K562 (cell line): ENCODE measurements around the gene GZF1. TPM values are rescaled to one million over a fixed set of nuclear protein-coding genes. Genes with fewer than 3 reads are reported as not detected.
A peak's percentile ranks its signal among the peaks of the same experiment; 100 is the strongest.

Source experiments
- ILK ChIP-seq: fragments of 450-650 bp; IDR thresholded peaks from 2 replicates; pipeline ENCODE4 v1.6.1; 2016; ENCODE audit warnings: missing genetic modification characterization, low read depth, mild to moderate bottlenecking, missing compliant biosample characterization, moderate library complexity, borderline replicate concordance
- PPARD ChIP-seq: fragments of 250-450 bp; sonication (Bioruptor Pico); IDR thresholded peaks from 2 replicates; pipeline ENCODE4 v1.8.0; 2022; ENCODE audit warnings: inconsistent platforms, mild to moderate bottlenecking, moderate library complexity
- SRSF1 ChIP-seq: fragments of 200-400 bp; formaldehyde crosslinking; IDR thresholded peaks from 2 replicates; pipeline ENCODE4 v1.6.1; 2017; ENCODE audit warnings: mild to moderate bottlenecking, low read depth, low read length, moderate library complexity
- ZFPM2 ChIP-seq: fragments of 250-450 bp; sonication (Bioruptor Pico); IDR thresholded peaks from 2 replicates; pipeline ENCODE4 v1.5.1; 2022; ENCODE audit warnings: mild to moderate bottlenecking
- ZNF121 ChIP-seq: sonication (generic); formaldehyde crosslinking; conservative IDR thresholded peaks from 2 replicates; pipeline ENCODE4 v1.8.0; 2022; ENCODE audit warnings: missing genetic modification reagents
- polyA plus RNA-seq, 8 experiments: library from polyadenylated mRNA; depleted of rRNA in 4 of 8; stranded (reverse) in 5 of 8; unstranded in 3 of 8; fragments of >200 nt; fragmentation: Nextera tagmentation in 2 of 8; fragmentation: Illumina TruSeq in 1 of 8; extraction: Ambion mirVana in 2 of 8; extraction: Trizol in 1 of 8; gene quantifications; 2 replicates each; pipeline versions ENCODE4 v1.2.1 to v1.2.3, GENCODE V29; 2011 to 2014; ENCODE audit warnings: inconsistent platforms in 1 of 8, missing spikeins in 1 of 8
- total RNA-seq, 7 experiments: library from RNA; depleted of rRNA in 6 of 7; stranded (reverse); fragments of >200 nt in 6 of 7; fragmentation: Illumina TruSeq in 2 of 7; extraction: Trizol in 2 of 7; gene quantifications; 2 replicates each; pipeline versions ENCODE4 v1.2.1 to v1.2.3, GENCODE V29; 2011 to 2021; ENCODE audit warnings: low replicate concordance in 1 of 7
- TF ChIP-seq, protein P1 (sequence below): fragments of 150-350 bp; IDR thresholded peaks from 2 replicates; pipeline ENCODE4 v1.6.1; 2014; ENCODE audit warnings: low read depth, mild to moderate bottlenecking, low read length, borderline replicate concordance
- TF ChIP-seq, protein P2 (sequence below), 2 experiments: fragments of 450-650 bp; IDR thresholded peaks; 2 replicates each; pipeline ENCODE4 v1.6.1; 2016; ENCODE audit warnings: mild to moderate bottlenecking in 2 of 2, borderline replicate concordance in 1 of 2, low read depth in 1 of 2, moderate library complexity in 1 of 2
- TF ChIP-seq, protein P3 (sequence below): fragments of 450-650 bp; IDR thresholded peaks from 2 replicates; pipeline ENCODE4 v1.7.1; 2018; ENCODE audit warnings: mild to moderate bottlenecking, low read depth; ENCODE audit not compliant: partially characterized antibody
- TF ChIP-seq, protein P4 (sequence below), 2 experiments: fragments of 450-650 bp in 1 of 2; sonication (generic) in 1 of 2; formaldehyde crosslinking in 1 of 2; IDR thresholded peaks in 1 of 2; conservative IDR thresholded peaks in 1 of 2; 2 replicates each; pipeline versions ENCODE4 v1.6.1 to v1.8.1; 2016 to 2023; ENCODE audit warnings: mild to moderate bottlenecking in 2 of 2, moderate library complexity in 2 of 2, inconsistent platforms in 1 of 2, missing genetic modification reagents in 1 of 2

GZF1 gene
- total and polyA plus RNA-seq, 9 of the 15 experiments (the other 6 are each of a cell fraction or from before 2014, with no cell fraction given) = 1.2 to 15.7 (median 7.4) TPM

DNA sequence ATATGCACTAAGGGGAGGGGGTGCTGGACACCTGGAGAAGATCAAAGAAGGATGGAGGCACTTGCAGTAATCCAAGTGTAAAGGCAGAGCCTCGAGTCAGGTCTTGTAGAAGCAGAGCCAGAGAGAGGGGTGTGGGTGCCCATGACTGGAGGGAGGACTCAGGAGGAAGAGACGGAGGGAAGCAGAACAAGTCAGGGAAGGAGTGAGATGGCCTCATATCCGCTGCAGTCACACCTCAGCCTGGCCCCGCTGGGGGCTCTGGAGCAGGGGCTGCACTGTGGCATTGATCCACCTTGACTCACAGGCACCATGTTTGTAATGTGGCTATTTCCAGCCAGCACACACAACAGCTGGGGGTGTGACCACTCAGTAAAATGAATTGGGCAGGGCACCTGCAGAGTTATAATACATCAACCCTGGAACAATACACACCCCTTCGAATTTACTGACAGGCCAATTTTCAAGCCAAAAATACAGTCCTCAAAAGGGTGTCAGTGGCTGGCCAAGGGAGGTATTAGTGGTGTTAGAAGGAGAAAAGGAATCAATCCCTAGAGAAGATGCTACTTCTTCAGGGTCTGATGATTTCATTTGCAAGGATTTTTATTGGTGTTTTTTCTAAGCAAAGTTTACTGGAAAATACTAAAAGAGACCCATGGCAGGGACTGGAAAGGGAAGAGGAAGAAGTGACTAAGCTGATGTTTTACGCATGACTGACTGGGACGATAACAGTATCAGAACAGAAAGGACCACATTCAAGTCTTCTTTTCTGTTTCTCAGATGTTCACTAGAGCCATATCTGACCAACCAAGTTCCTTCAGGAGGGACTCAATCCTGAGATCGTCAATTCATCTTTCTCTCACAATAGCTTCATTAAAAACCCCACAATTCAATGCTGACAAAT is 30.3 kb upstream of the GZF1 start (continued):
- TF ChIP-seq, protein P1, sequence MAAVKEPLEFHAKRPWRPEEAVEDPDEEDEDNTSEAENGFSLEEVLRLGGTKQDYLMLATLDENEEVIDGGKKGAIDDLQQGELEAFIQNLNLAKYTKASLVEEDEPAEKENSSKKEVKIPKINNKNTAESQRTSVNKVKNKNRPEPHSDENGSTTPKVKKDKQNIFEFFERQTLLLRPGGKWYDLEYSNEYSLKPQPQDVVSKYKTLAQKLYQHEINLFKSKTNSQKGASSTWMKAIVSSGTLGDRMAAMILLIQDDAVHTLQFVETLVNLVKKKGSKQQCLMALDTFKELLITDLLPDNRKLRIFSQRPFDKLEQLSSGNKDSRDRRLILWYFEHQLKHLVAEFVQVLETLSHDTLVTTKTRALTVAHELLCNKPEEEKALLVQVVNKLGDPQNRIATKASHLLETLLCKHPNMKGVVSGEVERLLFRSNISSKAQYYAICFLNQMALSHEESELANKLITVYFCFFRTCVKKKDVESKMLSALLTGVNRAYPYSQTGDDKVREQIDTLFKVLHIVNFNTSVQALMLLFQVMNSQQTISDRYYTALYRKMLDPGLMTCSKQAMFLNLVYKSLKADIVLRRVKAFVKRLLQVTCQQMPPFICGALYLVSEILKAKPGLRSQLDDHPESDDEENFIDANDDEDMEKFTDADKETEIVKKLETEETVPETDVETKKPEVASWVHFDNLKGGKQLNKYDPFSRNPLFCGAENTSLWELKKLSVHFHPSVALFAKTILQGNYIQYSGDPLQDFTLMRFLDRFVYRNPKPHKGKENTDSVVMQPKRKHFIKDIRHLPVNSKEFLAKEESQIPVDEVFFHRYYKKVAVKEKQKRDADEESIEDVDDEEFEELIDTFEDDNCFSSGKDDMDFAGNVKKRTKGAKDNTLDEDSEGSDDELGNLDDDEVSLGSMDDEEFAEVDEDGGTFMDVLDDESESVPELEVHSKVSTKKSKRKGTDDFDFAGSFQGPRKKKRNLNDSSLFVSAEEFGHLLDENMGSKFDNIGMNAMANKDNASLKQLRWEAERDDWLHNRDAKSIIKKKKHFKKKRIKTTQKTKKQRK = no peak
- TF ChIP-seq, protein P2, sequence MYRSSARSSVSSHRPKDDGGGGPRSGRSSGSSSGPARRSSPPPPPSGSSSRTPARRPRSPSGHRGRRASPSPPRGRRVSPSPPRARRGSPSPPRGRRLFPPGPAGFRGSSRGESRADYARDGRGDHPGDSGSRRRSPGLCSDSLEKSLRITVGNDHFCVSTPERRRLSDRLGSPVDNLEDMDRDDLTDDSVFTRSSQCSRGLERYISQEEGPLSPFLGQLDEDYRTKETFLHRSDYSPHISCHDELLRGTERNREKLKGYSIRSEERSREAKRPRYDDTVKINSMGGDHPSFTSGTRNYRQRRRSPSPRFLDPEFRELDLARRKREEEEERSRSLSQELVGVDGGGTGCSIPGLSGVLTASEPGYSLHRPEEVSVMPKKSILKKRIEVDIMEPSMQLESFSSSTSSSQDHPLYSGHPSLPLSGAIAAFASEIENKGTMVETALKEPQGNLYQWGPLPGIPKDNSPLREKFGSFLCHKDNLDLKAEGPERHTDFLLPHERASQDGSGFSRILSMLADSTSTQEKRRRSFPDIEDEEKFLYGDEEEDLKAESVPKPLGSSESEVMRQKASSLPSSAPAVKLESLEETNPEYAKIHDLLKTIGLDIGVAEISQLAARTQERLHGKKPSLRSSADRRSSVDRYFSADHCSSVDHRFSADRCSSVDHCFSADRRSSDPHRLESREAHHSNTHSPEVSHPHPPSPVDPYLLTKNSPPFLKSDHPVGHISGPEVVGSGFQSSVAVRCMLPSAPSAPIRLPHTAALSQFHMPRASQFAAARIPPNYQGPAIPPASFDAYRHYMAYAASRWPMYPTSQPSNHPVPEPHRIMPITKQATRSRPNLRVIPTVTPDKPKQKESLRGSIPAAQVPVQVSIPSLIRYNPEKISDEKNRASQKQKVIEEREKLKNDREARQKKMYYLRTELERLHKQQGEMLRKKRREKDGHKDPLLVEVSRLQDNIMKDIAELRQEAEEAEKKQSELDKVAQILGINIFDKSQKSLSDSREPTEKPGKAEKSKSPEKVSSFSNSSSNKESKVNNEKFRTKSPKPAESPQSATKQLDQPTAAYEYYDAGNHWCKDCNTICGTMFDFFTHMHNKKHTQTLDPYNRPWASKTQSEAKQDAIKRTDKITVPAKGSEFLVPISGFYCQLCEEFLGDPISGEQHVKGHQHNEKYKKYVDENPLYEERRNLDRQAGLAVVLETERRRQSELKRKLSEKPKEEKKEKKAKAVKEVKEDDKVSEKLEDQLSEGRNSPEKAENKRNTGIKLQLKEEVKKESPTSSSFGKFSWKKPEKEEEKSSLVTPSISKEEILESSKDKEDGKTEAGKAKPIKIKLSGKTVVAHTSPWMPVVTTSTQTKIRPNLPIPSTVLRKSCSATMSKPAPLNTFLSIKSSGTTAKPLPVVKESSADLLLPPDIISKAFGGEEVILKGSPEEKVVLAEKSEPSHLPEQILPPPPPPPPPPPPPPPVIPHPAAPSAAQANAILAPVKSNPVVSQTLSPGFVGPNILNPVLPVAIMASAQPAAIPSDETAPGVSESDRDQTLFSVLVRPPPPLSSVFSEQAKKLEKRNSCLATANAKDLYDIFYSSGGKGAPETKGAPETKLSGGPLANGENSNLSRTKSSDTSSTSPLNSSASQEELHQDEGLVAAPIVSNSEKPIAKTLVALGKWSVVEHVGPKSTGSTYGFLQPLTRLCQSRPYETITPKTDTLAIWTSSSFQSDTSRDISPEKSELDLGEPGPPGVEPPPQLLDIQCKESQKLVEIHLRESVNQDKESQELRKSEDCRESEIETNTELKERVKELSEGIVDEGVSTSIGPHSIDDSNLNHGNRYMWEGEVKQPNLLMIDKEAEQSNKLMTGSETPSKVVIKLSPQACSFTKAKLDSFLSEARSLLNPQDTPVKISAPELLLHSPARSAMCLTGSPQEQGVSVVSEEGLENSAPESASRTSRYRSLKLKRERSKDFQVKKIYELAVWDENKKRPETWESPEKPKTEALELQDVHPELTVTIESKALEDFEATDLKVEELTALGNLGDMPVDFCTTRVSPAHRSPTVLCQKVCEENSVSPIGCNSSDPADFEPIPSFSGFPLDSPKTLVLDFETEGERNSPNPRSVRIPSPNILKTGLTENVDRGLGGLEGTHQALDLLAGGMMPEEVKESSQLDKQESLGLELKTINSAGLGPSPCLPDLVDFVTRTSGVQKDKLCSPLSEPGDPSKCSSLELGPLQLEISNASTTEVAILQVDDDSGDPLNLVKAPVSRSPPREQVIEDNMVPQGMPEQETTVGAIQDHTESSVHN (IDR thresholded peaks at IDR 0.05; ENCODE audit: borderline replicate concordance in 1 of 2, low read depth in 1 of 2) = no peak
- TF ChIP-seq, protein P3, sequence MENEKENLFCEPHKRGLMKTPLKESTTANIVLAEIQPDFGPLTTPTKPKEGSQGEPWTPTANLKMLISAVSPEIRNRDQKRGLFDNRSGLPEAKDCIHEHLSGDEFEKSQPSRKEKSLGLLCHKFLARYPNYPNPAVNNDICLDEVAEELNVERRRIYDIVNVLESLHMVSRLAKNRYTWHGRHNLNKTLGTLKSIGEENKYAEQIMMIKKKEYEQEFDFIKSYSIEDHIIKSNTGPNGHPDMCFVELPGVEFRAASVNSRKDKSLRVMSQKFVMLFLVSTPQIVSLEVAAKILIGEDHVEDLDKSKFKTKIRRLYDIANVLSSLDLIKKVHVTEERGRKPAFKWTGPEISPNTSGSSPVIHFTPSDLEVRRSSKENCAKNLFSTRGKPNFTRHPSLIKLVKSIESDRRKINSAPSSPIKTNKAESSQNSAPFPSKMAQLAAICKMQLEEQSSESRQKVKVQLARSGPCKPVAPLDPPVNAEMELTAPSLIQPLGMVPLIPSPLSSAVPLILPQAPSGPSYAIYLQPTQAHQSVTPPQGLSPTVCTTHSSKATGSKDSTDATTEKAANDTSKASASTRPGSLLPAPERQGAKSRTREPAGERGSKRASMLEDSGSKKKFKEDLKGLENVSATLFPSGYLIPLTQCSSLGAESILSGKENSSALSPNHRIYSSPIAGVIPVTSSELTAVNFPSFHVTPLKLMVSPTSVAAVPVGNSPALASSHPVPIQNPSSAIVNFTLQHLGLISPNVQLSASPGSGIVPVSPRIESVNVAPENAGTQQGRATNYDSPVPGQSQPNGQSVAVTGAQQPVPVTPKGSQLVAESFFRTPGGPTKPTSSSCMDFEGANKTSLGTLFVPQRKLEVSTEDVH = no peak
- TF ChIP-seq ZNF121 (no peak), ILK (no peak), ZFPM2 (CRISPR knock-in tag) (no peak), PPARD (CRISPR knock-in tag) (no peak), SRSF1 (no peak)
- TF ChIP-seq, protein P4, sequence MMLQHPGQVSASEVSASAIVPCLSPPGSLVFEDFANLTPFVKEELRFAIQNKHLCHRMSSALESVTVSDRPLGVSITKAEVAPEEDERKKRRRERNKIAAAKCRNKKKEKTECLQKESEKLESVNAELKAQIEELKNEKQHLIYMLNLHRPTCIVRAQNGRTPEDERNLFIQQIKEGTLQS (IDR thresholded peaks at IDR 0.05) = peak; percentile 29; the same call in 1 of the 2 replicates
- TF ChIP-seq, protein P4 (CRISPR knock-in tag; conservative IDR thresholded peaks at IDR 0.05) = no peak
